Hematopoietic multipotent progenitor cell treated with erythropoietin and hydrocortisone succinate and interleukin-3 and kit ligand, for 15 days (in vitro differentiated cells): ENCODE measurements around the gene TOM1L1.

Source experiments
- DNase-seq: peaks from one replicate; pipeline ENCODE4 v3.0.0-alpha.2; 2015; ENCODE audit warnings: low spot score

TOM1L1 gene

DNA sequence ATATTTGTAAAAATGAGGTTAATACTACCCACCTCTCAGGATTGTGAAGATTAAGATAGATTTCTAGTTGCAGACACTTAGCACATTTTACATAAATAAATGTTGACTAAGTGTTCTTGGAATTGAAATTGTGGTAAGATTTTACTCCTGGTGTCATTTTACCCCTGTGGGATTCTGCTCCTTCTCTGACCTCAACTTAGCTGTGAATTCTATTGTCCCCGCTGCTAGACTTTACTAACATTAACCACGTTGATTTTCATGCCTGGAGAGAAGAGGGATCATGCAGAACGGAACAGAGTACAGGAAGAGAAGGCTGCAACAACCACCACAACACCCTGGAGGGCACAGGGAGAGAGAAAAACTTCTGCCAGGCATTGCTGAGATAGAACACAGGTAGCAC, 2.1 kb upstream of the TOM1L1 start:
- no peak for DNase-seq

DNA sequence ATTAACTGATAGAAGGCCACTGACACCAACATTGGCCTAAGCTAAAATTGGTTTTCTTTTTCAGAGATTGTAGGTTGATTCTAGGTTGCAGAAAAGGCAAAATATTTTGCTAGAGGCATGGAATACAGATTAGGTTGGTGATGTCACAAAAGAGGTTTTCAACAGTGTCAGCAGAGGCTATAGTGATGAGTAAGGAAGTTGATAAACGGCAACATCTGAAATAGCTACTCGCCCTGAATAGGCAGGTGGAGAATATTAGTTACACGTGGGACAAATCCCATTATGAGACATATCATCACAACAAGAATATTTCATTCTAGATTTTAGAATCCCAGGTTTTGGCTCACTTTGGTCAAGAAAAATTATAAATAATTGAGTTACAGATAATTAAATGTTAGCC, 1.5 kb upstream of the TOM1L1 start:
- no peak for DNase-seq

DNA sequence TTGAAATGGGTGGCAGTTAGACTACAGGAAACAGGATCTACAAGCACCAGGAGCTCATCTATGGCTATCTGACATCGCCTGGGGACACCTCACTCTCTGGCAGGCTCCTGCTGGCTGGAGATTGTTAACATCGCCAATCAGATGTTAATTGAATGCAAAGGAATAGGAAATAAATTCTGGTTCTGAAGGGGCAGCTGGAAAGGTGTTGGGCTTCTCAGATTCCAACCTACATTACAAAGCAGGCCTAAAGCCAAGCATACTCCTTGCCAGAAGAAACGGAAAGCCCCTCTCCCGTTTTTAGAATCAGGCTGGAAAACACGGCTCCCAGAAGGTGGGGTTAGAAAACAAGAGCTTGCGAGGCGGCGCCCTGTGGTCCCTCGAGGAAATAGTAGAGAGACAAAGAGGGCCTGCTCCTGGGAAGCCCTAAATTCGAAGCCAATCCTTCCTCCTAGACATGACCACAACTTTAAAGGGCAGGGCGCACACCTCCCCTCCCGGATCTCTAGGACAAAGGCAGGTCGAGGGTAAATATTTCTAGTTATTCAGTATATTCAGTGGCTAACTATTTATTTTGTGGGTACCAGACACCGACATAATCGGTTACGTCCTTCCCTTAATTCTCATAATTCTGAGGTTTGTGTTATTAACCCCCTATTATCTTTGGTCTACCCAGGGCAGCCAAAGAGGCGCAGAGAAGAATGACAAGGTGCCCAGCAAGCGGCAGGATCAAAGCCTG, 763 bp upstream of the TOM1L1 start:
- no peak for DNase-seq

DNA sequence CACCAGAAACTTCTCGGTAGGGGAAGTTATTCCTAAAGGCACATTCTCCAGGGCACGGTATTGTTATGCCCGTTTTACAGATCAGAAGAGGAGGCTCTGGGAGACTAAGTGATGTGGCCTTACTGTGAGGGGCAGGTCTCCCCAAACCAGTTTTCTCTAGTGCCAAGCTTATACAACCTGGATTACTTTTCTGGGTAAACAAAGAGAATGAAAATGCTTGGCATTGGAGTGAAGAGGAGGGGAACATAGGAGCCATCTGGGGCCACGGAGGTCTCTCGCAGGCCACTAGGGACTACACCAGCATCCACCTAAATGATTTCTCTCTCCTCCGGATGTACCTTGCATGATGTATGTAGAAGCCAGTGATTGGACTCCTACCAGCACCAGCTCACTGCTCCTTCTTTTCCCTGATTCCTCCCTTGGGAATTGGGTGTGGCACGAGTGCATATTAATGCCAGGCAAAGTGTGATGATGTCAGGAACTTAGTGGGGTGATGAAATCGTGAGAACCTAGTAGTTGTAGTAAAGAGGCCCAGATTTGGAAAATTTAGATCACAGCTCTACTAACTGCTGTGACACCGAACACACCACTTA, 674 bp downstream of the TOM1L1 start:
- no peak for DNase-seq

DNA sequence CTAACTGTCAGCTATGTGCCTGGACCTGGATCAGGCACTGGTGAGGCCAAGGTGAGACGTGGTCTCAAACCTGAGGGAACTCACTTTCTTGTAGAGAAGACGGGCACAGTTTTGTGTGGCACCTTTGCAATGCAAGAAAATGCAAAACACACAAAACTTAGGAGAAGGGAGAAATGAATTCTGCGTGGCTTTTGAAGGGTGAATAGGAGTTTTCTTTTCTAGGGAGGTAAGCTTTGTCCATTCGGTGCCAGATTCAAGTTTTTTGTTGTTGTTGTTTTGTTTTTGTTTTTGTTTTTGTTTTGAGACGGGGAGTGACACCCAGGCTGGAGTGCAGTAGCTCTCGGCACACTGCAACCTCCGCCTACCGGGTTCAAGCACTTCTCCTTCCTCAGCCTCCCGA, 1.4 kb downstream of the TOM1L1 start:
- DNase-seq: no peak

DNA sequence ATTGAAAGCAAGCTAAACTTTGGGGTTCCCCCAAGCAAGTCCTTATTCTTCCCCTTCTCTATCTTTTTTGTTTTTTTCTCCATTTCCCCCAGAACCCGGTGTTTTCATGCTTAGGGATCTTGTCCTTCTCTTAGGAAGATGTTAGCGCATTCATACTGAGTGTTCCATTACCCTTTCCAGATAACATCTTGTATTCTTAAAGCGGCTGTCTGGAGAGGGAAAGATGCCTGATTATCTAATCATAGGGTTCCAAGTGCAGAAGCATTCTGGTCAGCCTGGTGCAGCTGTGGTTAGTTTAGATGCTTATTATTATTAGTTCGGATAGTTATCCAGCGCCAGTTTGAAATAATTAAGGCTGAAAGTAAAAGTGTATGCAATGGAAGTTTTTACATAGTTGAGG, 2.0 kb downstream of the TOM1L1 start:
- no peak for DNase-seq

DNA sequence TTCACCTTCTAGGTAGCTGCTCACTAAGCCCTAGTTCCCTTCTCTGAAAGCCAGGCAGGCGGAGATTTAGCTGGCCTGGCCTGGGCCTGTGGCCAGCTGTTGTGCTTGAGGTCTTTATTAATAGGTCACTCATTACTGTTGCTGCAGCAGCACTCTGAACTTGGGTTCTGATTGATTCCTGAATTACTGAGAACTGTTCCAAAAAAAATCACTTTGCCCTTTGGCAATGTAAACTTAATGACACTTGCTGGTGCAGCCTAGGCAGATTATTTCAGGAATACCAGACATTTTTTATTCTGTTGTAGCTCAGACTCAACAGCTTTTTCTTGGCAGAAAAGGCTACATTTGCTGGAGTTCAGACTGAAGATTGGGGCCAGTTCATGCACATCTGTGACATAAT, 2.7 kb downstream of the TOM1L1 start:
- DNase-seq: no peak

DNA sequence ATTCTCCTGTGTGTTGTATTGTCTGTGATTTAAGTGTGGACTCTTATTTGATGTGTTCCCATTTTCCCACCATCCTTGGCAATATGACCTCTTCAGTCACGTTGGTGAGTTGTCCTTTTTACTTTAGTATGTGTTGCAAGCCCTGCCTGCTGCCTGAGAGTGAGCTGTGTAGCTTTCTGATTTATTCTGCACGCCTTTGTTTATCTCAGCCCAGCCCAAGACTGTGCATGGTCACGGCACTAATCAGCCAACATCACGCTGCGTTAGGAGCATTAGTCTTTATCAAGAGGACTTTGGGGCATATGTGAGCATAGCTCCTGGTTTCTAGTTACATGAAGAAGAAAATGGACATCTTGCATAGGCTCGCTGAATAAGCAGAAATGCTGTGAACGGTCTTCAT, 6.0 kb downstream of the TOM1L1 start:
- no peak for DNase-seq

DNA sequence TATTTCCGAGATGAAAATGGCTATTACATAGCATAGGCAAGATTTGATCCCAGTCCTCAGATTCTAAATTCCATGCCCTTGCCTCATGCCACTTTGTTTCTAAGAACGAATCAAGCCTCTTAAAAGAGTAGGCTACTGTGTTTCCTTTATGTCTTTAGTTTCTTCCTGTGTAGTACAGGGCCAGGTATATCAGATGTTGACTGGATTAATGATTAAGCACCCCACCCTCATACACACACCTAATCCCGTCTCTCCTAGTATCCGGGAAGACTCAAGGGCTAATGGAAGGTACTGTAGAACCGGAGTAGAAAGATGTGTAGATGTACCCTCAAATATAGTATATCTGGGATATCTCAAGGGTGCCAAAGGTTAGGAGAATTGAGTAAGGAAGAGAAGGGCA, 6.7 kb downstream of the TOM1L1 start:
- no peak for DNase-seq

DNA sequence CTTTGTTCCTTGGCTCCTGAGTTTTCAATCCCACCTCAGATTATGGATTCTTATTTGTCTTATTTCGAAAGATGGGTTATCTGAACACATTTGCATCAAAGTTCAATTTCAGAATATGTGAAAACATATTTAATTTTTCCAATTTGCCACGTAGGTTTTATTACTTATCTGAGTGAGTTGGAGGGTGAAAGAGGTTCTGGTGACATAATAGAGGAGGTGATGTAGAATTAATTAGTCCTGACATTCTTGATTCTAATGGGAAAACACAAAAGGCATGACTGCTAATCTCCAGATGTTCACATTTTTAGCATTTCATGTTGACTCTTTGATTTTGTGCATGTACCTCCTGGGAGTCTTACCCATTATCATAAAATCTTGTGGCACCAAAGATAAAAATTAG, 9.1 kb downstream of the TOM1L1 start:
- no peak for DNase-seq

DNA sequence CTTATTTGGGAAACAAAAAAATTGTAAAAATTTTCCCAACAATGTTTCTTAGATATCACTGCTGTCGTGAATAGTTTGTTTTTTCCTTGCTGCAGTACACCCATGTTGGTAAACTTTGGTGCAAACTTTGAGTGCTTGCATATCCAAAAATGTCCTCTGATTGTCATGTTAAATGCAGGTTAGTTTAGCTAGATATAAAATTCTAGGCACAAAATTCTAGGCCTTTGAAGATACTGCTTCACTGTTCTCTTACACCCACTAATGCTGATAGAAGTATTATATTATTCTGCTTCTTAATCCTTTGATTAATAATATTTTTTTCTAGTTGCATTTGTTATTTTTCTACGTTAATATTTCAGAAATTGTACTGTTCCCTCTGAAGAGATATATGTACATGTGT, 16.1 kb downstream of the TOM1L1 start:
- DNase-seq: no peak

DNA sequence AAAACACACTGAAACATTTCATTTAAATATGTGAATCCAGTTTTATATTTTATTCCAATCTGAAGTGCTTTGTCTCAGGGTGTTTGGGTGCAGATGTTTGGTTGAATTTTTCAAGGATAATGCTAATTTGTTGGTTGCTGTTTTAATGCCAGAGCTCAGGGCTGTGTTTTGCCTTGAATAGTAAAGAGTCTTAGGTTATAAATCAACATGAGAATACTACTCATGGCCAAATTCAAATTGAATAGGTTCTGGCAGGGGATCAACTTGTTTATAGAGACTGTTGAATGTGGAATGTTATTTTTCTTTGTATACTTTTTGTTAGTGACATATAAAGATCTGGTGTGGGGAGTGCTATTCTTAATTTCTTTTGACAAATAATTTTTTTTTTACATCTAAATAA, 18.8 kb downstream of the TOM1L1 start:
- DNase-seq: no peak

DNA sequence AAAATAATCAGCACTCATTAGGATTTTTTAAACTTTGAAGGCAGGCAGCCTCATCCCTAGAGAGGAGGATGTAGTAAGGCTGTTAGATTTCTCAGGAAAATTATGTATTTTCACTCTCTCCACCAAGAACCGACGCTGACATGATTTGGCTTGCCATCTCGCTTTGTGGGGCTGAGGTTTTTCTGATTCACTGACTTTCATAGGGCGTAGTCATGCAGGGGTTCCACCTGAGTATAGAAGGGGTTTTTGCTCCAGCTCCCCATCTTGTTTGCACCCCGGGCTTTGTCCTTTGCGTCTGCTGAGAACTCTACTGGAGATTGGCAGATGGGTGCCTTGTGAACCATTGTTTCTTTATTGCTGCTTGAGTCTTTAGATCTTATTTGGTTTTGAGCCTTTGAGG, 20.2 kb downstream of the TOM1L1 start:
- DNase-seq: no peak

DNA sequence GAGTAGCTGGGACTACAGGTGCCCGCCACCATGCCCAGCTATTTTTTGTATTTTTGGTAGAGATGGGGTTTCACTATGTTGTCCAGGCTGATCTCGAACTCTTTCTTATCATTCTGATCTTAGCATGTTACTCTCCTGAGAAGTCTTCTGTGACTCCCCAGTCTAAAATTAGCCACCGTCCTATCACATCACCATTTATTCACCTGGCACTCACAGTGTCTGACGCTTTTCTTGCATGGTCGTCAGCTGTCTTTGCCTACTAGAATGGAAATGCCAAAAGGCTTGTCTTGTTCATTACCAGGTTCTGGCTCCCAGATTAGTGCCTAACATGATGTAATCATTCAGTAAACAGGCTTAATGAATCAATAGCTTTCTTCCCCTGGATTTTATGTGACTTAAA, 23.8 kb downstream of the TOM1L1 start:
- DNase-seq: no peak

DNA sequence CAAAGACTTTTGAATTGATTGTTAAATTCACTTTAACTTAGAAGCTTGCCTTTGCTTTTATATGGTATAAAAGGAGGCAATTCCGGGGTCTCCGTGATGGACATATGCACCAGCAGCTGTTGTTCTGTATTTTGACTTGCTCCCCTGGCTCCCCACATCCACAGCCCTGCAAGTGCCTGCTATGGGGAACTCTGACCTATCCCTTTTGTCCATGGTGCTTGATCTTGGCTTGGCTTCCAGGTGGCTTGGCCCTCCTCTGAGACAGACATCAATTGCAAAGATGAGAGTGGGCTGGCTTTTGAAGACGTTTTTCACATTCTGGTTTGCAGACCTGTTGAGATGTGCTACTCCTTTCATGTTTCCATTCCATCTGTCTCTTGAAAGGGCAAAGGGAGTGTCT, 26.9 kb downstream of the TOM1L1 start:
- no peak for DNase-seq

DNA sequence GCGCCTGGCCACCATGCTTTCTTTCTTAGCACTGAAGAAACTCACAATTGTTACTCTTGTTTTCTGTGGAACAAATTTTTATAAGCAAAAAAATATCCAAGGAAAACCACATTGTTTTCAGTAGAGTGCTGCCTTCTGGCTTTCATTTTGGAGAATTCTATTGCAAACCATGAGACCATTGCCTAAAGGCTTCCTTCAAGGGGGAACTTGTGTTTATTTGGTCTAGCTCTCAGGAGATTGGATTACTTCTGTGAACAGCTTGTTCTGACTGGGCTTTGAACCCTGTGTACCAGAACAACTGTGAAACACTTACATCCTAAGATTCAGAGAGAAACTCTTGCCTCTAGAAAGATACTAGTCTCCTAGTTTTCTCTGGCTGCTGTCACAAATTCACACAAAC, 32.1 kb downstream of the TOM1L1 start:
- DNase-seq: no peak

DNA sequence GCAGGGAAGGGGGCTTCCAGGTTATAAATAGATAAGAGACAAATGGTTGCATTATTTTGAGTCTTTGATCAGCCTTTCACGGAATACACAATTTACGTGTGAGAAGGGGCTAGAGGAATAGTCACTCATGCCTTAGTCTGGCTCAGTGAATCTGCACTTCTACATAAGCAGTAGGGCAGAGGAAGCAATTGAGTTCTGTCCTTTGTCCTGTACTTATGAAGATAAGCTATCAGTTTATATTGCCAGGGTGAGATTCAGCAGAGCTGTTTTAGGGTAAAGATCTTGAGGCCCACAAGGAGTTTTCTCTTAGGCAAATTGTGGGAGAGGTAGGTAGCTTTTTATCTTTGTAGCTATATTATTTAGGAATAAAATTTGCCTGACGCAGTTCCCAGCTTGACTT, 33.3 kb downstream of the TOM1L1 start:
- no peak for DNase-seq

DNA sequence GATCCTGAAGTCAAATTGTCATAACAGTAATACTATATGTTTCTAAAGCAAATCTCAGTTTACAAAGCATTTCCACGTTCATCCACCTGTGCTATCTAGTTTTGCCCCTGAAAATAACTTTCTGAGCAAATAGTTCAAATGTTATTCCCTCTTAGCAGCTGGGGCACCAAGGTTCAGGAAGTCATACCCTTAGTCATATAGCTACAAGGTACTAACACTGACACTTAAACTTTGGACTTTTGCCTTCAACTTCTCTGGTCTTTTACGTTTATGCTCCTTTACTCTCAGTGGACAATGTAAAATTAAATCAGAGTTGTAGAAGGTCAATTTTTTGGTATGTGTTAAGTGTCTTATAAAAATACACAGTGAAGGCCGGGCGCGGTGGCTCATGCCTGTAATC, 34.8 kb downstream of the TOM1L1 start:
- DNase-seq: no peak

DNA sequence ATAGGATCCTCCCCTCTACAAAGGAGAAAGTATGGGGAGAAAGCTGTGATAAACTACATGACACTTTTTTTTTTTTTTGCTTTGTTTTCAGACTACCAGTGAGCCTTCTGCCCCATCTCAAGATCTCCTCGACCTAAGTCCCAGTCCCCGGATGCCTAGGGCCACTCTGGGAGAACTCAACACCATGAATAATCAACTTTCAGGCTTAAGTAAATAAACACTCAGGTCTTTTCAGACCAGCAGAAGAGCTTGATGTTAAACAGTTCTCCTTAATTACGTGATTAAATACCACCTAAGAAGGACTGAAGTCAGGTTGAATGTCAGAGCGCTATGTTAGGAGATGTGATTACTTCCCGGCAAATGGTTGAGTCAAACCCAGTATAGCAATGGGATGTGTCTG, 36.4 kb downstream of the TOM1L1 start:
- DNase-seq: no peak

DNA sequence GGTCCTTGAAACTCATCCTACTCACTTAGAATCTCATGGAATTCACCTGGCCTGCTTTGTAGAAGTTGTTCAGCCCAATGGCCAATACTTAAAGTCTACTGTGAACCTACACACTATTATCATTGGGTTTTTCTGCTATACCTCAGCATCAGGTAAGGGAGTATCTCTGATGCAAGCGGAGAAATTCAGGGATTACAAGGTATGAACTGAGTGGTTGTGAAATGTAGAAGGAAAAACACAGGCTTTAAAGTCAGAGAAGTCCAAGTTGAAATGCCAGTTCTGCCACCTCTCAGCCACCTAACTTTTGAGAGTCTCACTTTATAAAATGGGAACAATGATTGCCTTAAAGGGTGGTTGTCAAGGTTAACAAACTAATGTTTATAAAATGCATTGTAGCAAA, 36.8 kb downstream of the TOM1L1 start:
- DNase-seq: no peak

DNA sequence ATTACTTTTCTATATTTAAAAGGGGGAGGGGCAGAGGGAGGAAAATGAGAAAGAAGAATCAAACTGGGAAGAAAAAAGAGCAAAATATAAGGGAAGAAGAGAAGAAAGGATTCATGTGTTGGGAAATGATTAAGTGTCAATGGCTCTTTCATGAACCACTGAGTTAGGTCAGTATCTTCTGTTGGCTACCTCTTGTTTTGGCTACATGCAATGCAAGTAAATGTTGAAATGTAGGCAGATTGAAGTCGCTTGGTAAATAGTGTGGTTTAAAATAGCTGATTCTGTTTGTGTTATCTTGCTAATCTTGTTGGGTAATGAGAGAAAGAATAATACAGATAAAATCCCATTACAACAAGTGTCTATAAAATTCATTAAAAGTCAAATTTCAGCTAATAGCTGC, 40.6 kb downstream of the TOM1L1 start:
- DNase-seq: no peak

DNA sequence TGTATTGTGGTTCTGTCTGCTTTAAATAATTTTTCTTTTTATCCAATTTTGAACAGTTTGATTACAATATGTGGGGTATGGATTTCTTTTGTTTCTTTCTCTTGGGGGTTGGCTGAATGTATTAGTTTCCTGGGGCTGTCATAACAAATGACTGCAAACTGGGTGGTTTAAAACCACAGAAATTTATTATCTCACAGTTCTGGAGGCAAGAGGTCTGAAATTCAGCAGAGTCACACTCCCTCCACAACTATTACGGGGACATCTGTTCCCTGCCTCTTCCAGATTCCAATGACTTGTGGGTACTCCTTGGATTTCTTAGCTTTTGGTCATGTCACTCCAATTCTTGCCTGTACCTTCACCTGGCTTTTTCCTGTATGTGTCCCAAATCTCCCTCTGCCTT, 44.1 kb downstream of the TOM1L1 start:
- no peak for DNase-seq

DNA sequence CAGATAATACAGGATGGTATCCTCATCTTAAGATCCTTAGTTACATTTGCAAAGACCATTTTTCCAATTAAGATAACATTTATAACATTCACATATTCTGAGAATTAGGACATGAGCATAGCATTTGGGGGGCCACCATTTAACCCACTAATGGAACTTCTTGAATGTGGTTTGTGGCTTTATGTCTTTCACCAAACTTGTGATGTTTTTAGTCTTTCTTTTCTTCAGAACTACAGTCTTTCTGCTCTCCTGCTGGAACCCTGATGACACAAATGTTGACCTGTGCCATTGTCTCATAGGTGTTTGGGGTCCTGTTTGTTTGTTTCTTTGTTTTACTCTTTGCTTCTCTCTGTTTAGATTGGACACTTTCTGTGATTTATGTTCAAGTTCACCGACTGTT, 44.6 kb downstream of the TOM1L1 start:
- no peak for DNase-seq

DNA sequence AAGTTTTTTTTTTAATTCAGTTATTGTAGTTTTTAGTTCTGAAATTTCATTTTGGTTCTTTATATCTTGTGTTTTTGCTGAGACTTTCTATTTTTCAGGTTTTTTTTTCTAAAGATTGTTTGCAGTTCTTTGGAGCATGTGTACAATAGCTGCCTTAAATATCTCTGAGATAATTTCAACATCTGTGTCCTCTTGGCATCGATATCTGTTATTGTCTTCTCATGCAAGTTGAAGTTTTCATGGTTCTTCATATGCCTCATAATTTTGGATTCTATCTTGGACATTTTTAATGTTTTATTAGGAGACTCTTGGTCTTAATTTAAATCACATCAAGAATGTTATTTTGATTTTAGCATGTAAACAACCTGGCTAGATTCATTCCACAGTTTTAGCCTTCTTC, 45.0 kb downstream of the TOM1L1 start:
- no peak for DNase-seq
